K562 (cell line): ENCODE data around the gene RNF167. TPM values are rescaled to one million over a fixed set of nuclear protein-coding genes. Genes with fewer than 3 reads are reported as not detected.
A peak's percentile ranks its signal among the peaks of the same experiment; 100 is the strongest.

Experiments
- BCOR ChIP-seq: fragments of 450-650 bp; IDR thresholded peaks from 2 replicates; pipeline ENCODE4 v1.6.1; 2016
- FOSL1 ChIP-seq: fragments of 200-800 bp; sonication (Bioruptor generic); conservative IDR thresholded peaks from 2 replicates; pipeline ENCODE4 v1.6.1; 2016; ENCODE audit warnings: missing genetic modification characterization, missing compliant biosample characterization
- HDAC2 ChIP-seq: fragments of 450-650 bp; IDR thresholded peaks from 2 replicates; pipeline ENCODE4 v1.6.1; 2016; ENCODE audit warnings: mild to moderate bottlenecking
- MAFG ChIP-seq: fragments of 450-650 bp; conservative IDR thresholded peaks from 2 replicates; pipeline ENCODE4 v1.6.1; 2016; ENCODE audit warnings: missing genetic modification characterization, missing compliant biosample characterization
- NCOA6 ChIP-seq: fragments of 450-650 bp; IDR thresholded peaks from 2 replicates; pipeline ENCODE4 v1.6.1; 2017; ENCODE audit warnings: mild to moderate bottlenecking
- POLR3A ChIP-seq: IDR thresholded peaks from 2 replicates; pipeline ENCODE4 v1.6.1; 2011; ENCODE audit warnings: borderline replicate concordance, mild to moderate bottlenecking, moderate library complexity; ENCODE audit not compliant: insufficient read length, insufficient read depth; ENCODE audit errors: extremely low read depth
- RB1 ChIP-seq: fragments of 450-650 bp; IDR thresholded peaks from 2 replicates; pipeline ENCODE4 v1.6.1; 2017; ENCODE audit warnings: low read depth, mild to moderate bottlenecking
- RBM15 ChIP-seq: fragments of 200-400 bp; formaldehyde crosslinking; IDR thresholded peaks from 2 replicates; pipeline ENCODE4 v1.6.1; 2018; ENCODE audit warnings: mild to moderate bottlenecking, low read length, moderate library complexity; ENCODE audit not compliant: insufficient read depth
- SMARCE1 ChIP-seq: fragments of 450-650 bp; IDR thresholded peaks from 2 replicates; pipeline ENCODE4 v1.7.1; 2016; ENCODE audit warnings: mild to moderate bottlenecking
- polyA plus RNA-seq, 8 experiments: library from polyadenylated mRNA; depleted of rRNA in 4 of 8; stranded (reverse) in 5 of 8; unstranded in 3 of 8; fragments of >200 nt; fragmentation: Nextera tagmentation in 2 of 8; fragmentation: Illumina TruSeq in 1 of 8; extraction: Ambion mirVana in 2 of 8; extraction: Trizol in 1 of 8; gene quantifications; 2 replicates each; pipeline versions ENCODE4 v1.2.1 to v1.2.3, GENCODE V29; 2011 to 2014; ENCODE audit warnings: inconsistent platforms in 1 of 8, missing spikeins in 1 of 8
- total RNA-seq, 7 experiments: library from RNA; depleted of rRNA in 6 of 7; stranded (reverse); fragments of >200 nt in 6 of 7; fragmentation: Illumina TruSeq in 2 of 7; extraction: Trizol in 2 of 7; gene quantifications; 2 replicates each; pipeline versions ENCODE4 v1.2.1 to v1.2.3, GENCODE V29; 2011 to 2021; ENCODE audit warnings: low replicate concordance in 1 of 7
- TF ChIP-seq, protein P1 (sequence below), 2 experiments: fragments of 450-650 bp; IDR thresholded peaks; 2 replicates each; pipeline ENCODE4 v1.6.1; 2016; ENCODE audit warnings: mild to moderate bottlenecking in 2 of 2, borderline replicate concordance in 1 of 2, low read depth in 1 of 2, moderate library complexity in 1 of 2
- TF ChIP-seq, protein P2 (sequence below): sonication (generic); formaldehyde crosslinking; IDR thresholded peaks from 2 replicates; pipeline ENCODE4 v1.8.0; 2022; ENCODE audit warnings: mild to moderate bottlenecking, missing genetic modification reagents
- TF ChIP-seq, protein P3 (sequence below), 2 experiments: fragments of 200-800 bp in 1 of 2; sonication (Bioruptor generic) in 1 of 2; sonication (generic) in 1 of 2; formaldehyde crosslinking in 1 of 2; IDR thresholded peaks in 1 of 2; conservative IDR thresholded peaks in 1 of 2; 2 replicates each; pipeline versions ENCODE4 v1.5.0 to v1.6.1; 2016 to 2020; ENCODE audit warnings: missing compliant biosample characterization in 1 of 2, missing genetic modification characterization in 1 of 2, missing genetic modification reagents in 1 of 2
- TF ChIP-seq, protein P4 (sequence below): fragments of 450-650 bp; formaldehyde crosslinking; IDR thresholded peaks from 2 replicates; pipeline ENCODE4 v1.4.0; 2022; ENCODE audit warnings: missing genetic modification characterization

Gene RNF167
- total and polyA plus RNA-seq, 9 of the 15 experiments (the other 6 are each of a cell fraction or from before 2014, with no cell fraction given): 16.5 to 143 (median 45.5) TPM

DNA sequence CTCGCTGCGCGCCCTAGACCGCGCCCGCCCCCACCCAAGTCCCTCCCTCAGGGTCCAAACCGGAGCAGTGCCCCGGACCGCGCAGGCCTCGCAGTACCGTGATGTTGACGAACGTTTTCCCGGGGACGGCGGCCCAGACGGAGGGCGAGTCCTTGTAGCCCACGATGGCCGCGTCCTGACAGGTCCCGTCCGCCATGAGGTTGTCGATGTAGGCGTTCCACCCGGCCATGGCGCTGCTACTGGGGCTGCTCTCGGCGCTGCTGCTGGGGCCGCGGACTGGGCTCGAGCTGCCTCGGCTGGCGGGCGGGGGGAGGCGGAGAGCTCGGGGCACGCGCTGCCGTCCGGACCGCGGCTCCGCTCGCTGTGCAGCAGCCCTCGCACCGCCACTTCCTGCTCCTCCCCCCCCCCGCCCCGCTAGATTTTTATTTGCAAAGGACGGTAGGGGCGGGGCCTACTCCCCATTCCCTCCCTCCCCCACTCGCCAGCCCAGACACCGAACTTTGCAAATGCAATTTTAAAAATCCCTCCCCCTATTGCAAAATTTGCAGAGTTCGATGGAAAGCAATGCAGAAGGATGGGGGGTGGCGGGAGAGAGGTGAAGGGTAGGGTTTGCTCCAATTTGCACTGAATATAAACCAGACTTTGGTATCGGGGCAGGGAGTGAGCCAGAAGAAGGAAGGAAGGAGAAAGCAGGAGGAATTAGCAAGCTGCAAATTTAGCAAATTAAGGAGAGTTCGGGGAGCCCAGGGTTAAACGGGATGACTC is 8.3 kb downstream of the RNF167 start, which contains the start of gene PFN1 (continued):
- TF ChIP-seq, protein P1, sequence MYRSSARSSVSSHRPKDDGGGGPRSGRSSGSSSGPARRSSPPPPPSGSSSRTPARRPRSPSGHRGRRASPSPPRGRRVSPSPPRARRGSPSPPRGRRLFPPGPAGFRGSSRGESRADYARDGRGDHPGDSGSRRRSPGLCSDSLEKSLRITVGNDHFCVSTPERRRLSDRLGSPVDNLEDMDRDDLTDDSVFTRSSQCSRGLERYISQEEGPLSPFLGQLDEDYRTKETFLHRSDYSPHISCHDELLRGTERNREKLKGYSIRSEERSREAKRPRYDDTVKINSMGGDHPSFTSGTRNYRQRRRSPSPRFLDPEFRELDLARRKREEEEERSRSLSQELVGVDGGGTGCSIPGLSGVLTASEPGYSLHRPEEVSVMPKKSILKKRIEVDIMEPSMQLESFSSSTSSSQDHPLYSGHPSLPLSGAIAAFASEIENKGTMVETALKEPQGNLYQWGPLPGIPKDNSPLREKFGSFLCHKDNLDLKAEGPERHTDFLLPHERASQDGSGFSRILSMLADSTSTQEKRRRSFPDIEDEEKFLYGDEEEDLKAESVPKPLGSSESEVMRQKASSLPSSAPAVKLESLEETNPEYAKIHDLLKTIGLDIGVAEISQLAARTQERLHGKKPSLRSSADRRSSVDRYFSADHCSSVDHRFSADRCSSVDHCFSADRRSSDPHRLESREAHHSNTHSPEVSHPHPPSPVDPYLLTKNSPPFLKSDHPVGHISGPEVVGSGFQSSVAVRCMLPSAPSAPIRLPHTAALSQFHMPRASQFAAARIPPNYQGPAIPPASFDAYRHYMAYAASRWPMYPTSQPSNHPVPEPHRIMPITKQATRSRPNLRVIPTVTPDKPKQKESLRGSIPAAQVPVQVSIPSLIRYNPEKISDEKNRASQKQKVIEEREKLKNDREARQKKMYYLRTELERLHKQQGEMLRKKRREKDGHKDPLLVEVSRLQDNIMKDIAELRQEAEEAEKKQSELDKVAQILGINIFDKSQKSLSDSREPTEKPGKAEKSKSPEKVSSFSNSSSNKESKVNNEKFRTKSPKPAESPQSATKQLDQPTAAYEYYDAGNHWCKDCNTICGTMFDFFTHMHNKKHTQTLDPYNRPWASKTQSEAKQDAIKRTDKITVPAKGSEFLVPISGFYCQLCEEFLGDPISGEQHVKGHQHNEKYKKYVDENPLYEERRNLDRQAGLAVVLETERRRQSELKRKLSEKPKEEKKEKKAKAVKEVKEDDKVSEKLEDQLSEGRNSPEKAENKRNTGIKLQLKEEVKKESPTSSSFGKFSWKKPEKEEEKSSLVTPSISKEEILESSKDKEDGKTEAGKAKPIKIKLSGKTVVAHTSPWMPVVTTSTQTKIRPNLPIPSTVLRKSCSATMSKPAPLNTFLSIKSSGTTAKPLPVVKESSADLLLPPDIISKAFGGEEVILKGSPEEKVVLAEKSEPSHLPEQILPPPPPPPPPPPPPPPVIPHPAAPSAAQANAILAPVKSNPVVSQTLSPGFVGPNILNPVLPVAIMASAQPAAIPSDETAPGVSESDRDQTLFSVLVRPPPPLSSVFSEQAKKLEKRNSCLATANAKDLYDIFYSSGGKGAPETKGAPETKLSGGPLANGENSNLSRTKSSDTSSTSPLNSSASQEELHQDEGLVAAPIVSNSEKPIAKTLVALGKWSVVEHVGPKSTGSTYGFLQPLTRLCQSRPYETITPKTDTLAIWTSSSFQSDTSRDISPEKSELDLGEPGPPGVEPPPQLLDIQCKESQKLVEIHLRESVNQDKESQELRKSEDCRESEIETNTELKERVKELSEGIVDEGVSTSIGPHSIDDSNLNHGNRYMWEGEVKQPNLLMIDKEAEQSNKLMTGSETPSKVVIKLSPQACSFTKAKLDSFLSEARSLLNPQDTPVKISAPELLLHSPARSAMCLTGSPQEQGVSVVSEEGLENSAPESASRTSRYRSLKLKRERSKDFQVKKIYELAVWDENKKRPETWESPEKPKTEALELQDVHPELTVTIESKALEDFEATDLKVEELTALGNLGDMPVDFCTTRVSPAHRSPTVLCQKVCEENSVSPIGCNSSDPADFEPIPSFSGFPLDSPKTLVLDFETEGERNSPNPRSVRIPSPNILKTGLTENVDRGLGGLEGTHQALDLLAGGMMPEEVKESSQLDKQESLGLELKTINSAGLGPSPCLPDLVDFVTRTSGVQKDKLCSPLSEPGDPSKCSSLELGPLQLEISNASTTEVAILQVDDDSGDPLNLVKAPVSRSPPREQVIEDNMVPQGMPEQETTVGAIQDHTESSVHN (IDR thresholded peaks at IDR 0.05; ENCODE audit: borderline replicate concordance in 1 of 2, low read depth in 1 of 2): no peak
- TF ChIP-seq, protein P2, sequence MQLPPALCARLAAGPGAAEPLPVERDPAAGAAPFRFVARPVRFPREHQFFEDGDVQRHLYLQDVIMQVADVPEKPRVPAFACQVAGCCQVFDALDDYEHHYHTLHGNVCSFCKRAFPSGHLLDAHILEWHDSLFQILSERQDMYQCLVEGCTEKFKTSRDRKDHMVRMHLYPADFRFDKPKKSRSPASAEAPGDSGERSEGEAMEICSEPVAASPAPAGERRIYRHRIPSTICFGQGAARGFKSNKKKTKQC (CRISPR knock-in tag): 0 out of 2 replicates have a peak, but pooled peaks have one; percentile 56
- TF ChIP-seq HDAC2 (peak; percentile 52; the same call in 1 of the 2 replicates), BCOR (peak; percentile 16; the same call in 1 of the 2 replicates), FOSL1 (tag) (peak; percentile 36; the same call in 1 of the 2 replicates), RBM15 (no peak), POLR3A (no peak), SMARCE1 (peak; percentile 46; the same call in 1 of the 2 replicates), MAFG (tag) (peak; percentile 15; the same call in 1 of the 2 replicates), RB1 (peak; percentile 34; the same call in 1 of the 2 replicates), NCOA6 (no peak)
- TF ChIP-seq, protein P3, sequence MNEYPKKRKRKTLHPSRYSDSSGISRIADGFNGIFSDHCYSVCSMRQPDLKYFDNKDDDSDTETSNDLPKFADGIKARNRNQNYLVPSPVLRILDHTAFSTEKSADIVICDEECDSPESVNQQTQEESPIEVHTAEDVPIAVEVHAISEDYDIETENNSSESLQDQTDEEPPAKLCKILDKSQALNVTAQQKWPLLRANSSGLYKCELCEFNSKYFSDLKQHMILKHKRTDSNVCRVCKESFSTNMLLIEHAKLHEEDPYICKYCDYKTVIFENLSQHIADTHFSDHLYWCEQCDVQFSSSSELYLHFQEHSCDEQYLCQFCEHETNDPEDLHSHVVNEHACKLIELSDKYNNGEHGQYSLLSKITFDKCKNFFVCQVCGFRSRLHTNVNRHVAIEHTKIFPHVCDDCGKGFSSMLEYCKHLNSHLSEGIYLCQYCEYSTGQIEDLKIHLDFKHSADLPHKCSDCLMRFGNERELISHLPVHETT (CRISPR knock-in tag; conservative IDR thresholded peaks at IDR 0.05 in 1 of 2, IDR thresholded peaks at IDR 0.05 in 1 of 2): peak in 1 of 2 experiments; percentile 85; a peak in 2 of 4 replicates
- TF ChIP-seq, protein P4, sequence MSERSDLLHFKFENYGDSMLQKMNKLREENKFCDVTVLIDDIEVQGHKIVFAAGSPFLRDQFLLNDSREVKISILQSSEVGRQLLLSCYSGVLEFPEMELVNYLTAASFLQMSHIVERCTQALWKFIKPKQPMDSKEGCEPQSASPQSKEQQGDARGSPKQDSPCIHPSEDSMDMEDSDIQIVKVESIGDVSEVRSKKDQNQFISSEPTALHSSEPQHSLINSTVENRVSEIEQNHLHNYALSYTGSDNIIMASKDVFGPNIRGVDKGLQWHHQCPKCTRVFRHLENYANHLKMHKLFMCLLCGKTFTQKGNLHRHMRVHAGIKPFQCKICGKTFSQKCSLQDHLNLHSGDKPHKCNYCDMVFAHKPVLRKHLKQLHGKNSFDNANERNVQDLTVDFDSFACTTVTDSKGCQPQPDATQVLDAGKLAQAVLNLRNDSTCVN (CRISPR knock-in tag): 0 out of 2 replicates have a peak, but pooled peaks have one; percentile 16
